HepG2 (cell line): ENCODE results near the gene RSPH9. TPM values are rescaled to one million over a fixed set of nuclear protein-coding genes. Genes with fewer than 3 reads are reported as not detected.

Experiments used
- GFI1 ChIP-seq: sonication (generic); formaldehyde crosslinking; IDR thresholded peaks from 2 replicates; pipeline ENCODE4 v1.5.0; 2020; ENCODE audit warnings: missing genetic modification reagents, mild to moderate bottlenecking, borderline replicate concordance
- KDM4B ChIP-seq: sonication (generic); formaldehyde crosslinking; IDR thresholded peaks from 2 replicates; pipeline ENCODE4 v1.4.0; 2020; ENCODE audit warnings: missing genetic modification reagents
- PHF8 ChIP-seq: sonication (generic); formaldehyde crosslinking; IDR thresholded peaks from 2 replicates; pipeline ENCODE4 v1.5.0; 2020; ENCODE audit warnings: missing genetic modification reagents
- SMAD1 ChIP-seq: sonication (generic); formaldehyde crosslinking; IDR thresholded peaks from 2 replicates; pipeline ENCODE4 v1.4.0; 2020; ENCODE audit warnings: missing genetic modification reagents, low read depth, mild to moderate bottlenecking, borderline replicate concordance
- SYNCRIP ChIP-seq: fragments of 200-400 bp; formaldehyde crosslinking; IDR thresholded peaks from 2 replicates; pipeline ENCODE4 v1.6.1; 2018; ENCODE audit warnings: mild to moderate bottlenecking, low read depth, low read length; ENCODE audit not compliant: insufficient read depth
- ZNF180 ChIP-seq: sonication (generic); formaldehyde crosslinking; IDR thresholded peaks from 2 replicates; pipeline ENCODE4 v1.4.0; 2020; ENCODE audit warnings: low read depth, missing genetic modification reagents, borderline replicate concordance
- ZNF891 ChIP-seq: sonication (generic); formaldehyde crosslinking; IDR thresholded peaks from 2 replicates; pipeline ENCODE4 v1.5.0; 2020; ENCODE audit warnings: mild to moderate bottlenecking, missing genetic modification reagents
- polyA plus RNA-seq, 8 experiments: library from polyadenylated mRNA; depleted of rRNA in 3 of 8; stranded (reverse) in 7 of 8; unstranded in 1 of 8; fragments of >200 nt; fragmentation: Illumina TruSeq in 4 of 8; extraction: Trizol in 4 of 8; gene quantifications; 2 replicates each; pipeline versions ENCODE4 v1.2.1 to v1.2.3, GENCODE V29; 2011 to 2016; ENCODE audit warnings: low read depth in 4 of 8, missing spikeins in 1 of 8, mixed read lengths in 1 of 8; ENCODE audit not compliant: insufficient read depth in 1 of 8
- total RNA-seq, 5 experiments: library from RNA; depleted of rRNA; stranded (reverse); fragments of >200 nt; fragmentation: Illumina TruSeq; extraction: Trizol; gene quantifications; 2 replicates each; pipeline ENCODE4 v1.2.3, GENCODE V29; 2016; ENCODE audit warnings: low read depth in 1 of 5
- TF ChIP-seq, protein P1 (sequence below): sonication (generic); formaldehyde crosslinking; IDR thresholded peaks from 2 replicates; pipeline ENCODE4 v1.5.1; 2020; ENCODE audit warnings: missing genetic modification reagents, mild to moderate bottlenecking, borderline replicate concordance
- TF ChIP-seq, protein P2 (sequence below): sonication (generic); formaldehyde crosslinking; IDR thresholded peaks from 2 replicates; pipeline ENCODE4 v1.4.0; 2020; ENCODE audit warnings: mild to moderate bottlenecking, missing genetic modification reagents, borderline replicate concordance
- TF ChIP-seq, protein P3 (sequence below): sonication (generic); formaldehyde crosslinking; IDR thresholded peaks from 2 replicates; pipeline ENCODE4 v1.8.1; 2023; ENCODE audit warnings: missing genetic modification reagents, mild to moderate bottlenecking, borderline replicate concordance
- TF ChIP-seq, protein P4 (sequence below): sonication (generic); formaldehyde crosslinking; IDR thresholded peaks from 2 replicates; pipeline ENCODE4 v1.5.0; 2020; ENCODE audit warnings: mild to moderate bottlenecking, low read depth, missing genetic modification reagents, borderline replicate concordance

RSPH9 gene
- total and polyA plus RNA-seq, 2 of the 13 experiments (the other 11 are each of a cell fraction or from before 2014, with no cell fraction given), result 0.04 TPM; not detected in 1

DNA sequence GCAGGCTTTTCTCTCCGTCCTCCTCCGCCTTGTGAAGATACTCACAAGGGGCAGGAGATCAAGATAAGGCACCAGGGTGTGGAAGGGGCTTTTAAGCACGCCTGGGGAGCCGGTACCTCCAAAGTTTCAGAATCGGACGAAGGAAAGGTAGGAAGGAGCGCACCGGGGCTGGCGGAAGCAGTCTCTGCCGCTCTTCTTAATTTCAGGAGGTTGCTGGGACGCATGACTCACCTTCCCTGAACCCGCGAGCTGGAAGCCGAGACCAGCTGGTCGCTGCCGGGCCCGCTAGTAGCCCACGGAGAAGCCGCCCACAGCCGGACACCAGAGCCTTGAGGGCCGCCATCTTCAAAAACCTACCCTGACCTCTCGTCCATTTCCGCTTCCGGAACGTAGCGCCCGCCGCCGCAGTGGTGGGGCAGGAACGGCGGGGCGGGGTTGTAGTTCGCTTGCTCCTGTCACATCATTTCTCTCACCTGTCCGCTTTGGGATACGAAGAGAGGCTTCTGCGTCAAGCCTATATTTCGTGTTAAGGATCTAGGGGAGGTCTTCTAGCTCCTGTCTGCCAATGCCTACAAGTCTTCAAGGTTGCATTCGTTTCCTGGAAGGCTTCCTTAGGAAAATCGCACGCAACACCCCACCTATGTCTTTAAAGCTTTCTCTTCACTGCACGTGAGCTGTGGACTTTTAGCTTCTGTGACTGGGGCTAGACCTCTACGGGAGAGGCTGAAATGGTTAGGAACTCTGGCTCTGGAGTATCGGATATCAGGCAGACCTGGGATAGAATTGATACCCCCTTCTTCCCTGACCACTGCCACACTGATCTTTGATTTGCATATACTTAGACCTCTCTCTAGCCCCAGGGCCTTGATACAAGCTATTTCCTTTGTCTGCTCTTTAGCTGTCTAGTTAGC is 42.9 kb downstream of the RSPH9 start, which contains the start of gene MRPS18A (continued):
- TF ChIP-seq, protein P1, sequence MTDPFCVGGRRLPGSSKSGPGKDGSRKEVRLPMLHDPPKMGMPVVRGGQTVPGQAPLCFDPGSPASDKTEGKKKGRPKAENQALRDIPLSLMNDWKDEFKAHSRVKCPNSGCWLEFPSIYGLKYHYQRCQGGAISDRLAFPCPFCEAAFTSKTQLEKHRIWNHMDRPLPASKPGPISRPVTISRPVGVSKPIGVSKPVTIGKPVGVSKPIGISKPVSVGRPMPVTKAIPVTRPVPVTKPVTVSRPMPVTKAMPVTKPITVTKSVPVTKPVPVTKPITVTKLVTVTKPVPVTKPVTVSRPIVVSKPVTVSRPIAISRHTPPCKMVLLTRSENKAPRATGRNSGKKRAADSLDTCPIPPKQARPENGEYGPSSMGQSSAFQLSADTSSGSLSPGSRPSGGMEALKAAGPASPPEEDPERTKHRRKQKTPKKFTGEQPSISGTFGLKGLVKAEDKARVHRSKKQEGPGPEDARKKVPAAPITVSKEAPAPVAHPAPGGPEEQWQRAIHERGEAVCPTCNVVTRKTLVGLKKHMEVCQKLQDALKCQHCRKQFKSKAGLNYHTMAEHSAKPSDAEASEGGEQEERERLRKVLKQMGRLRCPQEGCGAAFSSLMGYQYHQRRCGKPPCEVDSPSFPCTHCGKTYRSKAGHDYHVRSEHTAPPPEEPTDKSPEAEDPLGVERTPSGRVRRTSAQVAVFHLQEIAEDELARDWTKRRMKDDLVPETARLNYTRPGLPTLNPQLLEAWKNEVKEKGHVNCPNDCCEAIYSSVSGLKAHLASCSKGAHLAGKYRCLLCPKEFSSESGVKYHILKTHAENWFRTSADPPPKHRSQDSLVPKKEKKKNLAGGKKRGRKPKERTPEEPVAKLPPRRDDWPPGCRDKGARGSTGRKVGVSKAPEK (CRISPR knock-in tag), result no peak; the same call in 1 of the 2 replicates
- TF ChIP-seq SYNCRIP (no peak), ZNF891 (CRISPR knock-in tag) (0 out of 2 replicates have a peak, but pooled peaks have one; percentile 70), ZNF180 (no peak), KDM4B (CRISPR knock-in tag) (peak; percentile 77; the same call in 1 of the 2 replicates), PHF8 (CRISPR knock-in tag) (peak; percentile 86), GFI1 (CRISPR knock-in tag) (no peak), SMAD1 (CRISPR knock-in tag) (no peak; the same call in 1 of the 2 replicates)
- TF ChIP-seq, protein P2, sequence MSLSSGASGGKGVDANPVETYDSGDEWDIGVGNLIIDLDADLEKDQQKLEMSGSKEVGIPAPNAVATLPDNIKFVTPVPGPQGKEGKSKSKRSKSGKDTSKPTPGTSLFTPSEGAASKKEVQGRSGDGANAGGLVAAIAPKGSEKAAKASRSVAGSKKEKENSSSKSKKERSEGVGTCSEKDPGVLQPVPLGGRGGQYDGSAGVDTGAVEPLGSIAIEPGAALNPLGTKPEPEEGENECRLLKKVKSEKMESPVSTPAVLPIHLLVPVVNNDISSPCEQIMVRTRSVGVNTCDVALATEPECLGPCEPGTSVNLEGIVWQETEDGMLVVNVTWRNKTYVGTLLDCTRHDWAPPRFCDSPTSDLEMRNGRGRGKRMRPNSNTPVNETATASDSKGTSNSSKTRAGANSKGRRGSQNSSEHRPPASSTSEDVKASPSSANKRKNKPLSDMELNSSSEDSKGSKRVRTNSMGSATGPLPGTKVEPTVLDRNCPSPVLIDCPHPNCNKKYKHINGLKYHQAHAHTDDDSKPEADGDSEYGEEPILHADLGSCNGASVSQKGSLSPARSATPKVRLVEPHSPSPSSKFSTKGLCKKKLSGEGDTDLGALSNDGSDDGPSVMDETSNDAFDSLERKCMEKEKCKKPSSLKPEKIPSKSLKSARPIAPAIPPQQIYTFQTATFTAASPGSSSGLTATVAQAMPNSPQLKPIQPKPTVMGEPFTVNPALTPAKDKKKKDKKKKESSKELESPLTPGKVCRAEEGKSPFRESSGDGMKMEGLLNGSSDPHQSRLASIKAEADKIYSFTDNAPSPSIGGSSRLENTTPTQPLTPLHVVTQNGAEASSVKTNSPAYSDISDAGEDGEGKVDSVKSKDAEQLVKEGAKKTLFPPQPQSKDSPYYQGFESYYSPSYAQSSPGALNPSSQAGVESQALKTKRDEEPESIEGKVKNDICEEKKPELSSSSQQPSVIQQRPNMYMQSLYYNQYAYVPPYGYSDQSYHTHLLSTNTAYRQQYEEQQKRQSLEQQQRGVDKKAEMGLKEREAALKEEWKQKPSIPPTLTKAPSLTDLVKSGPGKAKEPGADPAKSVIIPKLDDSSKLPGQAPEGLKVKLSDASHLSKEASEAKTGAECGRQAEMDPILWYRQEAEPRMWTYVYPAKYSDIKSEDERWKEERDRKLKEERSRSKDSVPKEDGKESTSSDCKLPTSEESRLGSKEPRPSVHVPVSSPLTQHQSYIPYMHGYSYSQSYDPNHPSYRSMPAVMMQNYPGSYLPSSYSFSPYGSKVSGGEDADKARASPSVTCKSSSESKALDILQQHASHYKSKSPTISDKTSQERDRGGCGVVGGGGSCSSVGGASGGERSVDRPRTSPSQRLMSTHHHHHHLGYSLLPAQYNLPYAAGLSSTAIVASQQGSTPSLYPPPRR (CRISPR knock-in tag), result peak; percentile 73
- TF ChIP-seq, protein P3, sequence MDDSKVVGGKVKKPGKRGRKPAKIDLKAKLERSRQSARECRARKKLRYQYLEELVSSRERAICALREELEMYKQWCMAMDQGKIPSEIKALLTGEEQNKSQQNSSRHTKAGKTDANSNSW (CRISPR knock-in tag), result no peak
- TF ChIP-seq, protein P4, sequence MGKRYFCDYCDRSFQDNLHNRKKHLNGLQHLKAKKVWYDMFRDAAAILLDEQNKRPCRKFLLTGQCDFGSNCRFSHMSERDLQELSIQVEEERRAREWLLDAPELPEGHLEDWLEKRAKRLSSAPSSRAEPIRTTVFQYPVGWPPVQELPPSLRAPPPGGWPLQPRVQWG, result no peak
